K562 (cell line): ENCODE measurements around the gene PIGV. TPM values are rescaled to one million over a fixed set of nuclear protein-coding genes. Genes with fewer than 3 reads are reported as not detected.
A peak's percentile ranks its signal among the peaks of the same experiment; 100 is the strongest.

Source experiments
- ATAC-seq: fragments of 200-7000 bp; cut with Tn5 transposase; 3 replicates; pipeline ENCODE4 v1.9.1; 2020; ENCODE audit warnings: moderate library complexity
- BruUV-seq: library from RNA; stranded (reverse); fragments of 400-500 nt; replicated peaks from 2 replicates; lab custom pipeline; 2021; lab: Mats Ljungman, UMichigan
- CTCF ChIA-PET: fragments of 300-600 bp; formaldehyde crosslinking; extraction: SDS; loops from one replicate; lab custom pipeline; 2021; ENCODE audit warnings: low intra/inter-chr PET ratio; lab: Yijun Ruan, JAX
- POLR2A ChIA-PET: fragments of 300-600, 350-650 bp; sonication (Branson Sonifier 250); formaldehyde crosslinking; extraction: SDS; loops from one replicate; lab custom pipeline; 2021; ENCODE audit warnings: antibody characterized with exemption, inconsistent platforms; lab: Yijun Ruan, JAX
- DNase-seq, 4 experiments: peaks; one replicate each; pipeline versions ENCODE4 v3.0.0 to v3.0.0-alpha.2; 2011 to 2018; ENCODE audit warnings: low spot score in 3 of 4, mixed read lengths in 3 of 4; ENCODE audit errors: extremely low read depth in 1 of 4
- FAIRE-seq: peaks from 2 replicates; lab custom pipeline; 2011; peaks lifted over from hg19 to GRCh38; lab: Jason Lieb, UNC
- H2AFZ ChIP-seq: 2 replicates; pipeline ENCODE4 v1.6.0; 2011; ENCODE audit warnings: low read depth, low read length, control low read depth, inconsistent platforms
- H3K27ac ChIP-seq: fragments of 200-600 bp; 3 replicates; pipeline ENCODE4 v1.8.0; 2011; ENCODE audit warnings: low read depth, mild to moderate bottlenecking, control low read depth, inconsistent platforms, low read length, moderate library complexity, mixed read lengths; ENCODE audit errors: extremely low read depth
- H3K27me3 ChIP-seq, 2 experiments: fragments of 300-600 bp in 1 of 2; 2 replicates in 1 of 2; 3 replicates in 1 of 2; pipeline versions ENCODE4 v1.6.0 to v1.8.0; 2011; ENCODE audit warnings: inconsistent platforms in 2 of 2, low read length in 2 of 2, mild to moderate bottlenecking in 1 of 2, mixed read lengths in 1 of 2, moderate library complexity in 1 of 2; ENCODE audit not compliant: control insufficient read depth in 2 of 2, insufficient read depth in 2 of 2
- H3K36me3 ChIP-seq: fragments of 300-600 bp; 3 replicates; pipeline ENCODE4 v1.8.0; 2011; ENCODE audit warnings: mild to moderate bottlenecking, low read length, inconsistent platforms; ENCODE audit not compliant: control insufficient read depth, insufficient read depth
- H3K4me1 ChIP-seq, 2 experiments: fragments of 200-600 bp in 1 of 2; replicated peaks in 1 of 2; 2 replicates in 1 of 2; 3 replicates in 1 of 2; pipeline versions ENCODE4 v1.5.1 to v1.8.0; 2011; ENCODE audit warnings: inconsistent platforms in 2 of 2, low read length in 2 of 2, mild to moderate bottlenecking in 1 of 2, mixed read lengths in 1 of 2, moderate library complexity in 1 of 2; ENCODE audit not compliant: control insufficient read depth in 2 of 2, insufficient read depth in 2 of 2
- H3K4me2 ChIP-seq: 2 replicates; pipeline ENCODE4 v1.6.1; 2011; ENCODE audit warnings: low read length, control low read depth, inconsistent platforms, mixed read lengths; ENCODE audit not compliant: insufficient read depth
- H3K4me3 ChIP-seq: fragments of 200-600 bp; sonication (generic), shearing (Covaris generic); 2 replicates; pipeline ENCODE4 v1.5.1; 2016; ENCODE audit warnings: control low read depth, inconsistent platforms
- H3K79me2 ChIP-seq: fragments of 200-600 bp; 3 replicates; pipeline ENCODE4 v1.8.0; 2011; ENCODE audit warnings: low read length, inconsistent platforms; ENCODE audit not compliant: control insufficient read depth, insufficient read depth
- H3K9ac ChIP-seq, 2 experiments: 2 replicates each; pipeline versions ENCODE4 v1.6.0 to v1.6.1; 2011; ENCODE audit warnings: low read depth in 2 of 2, low read length in 2 of 2, control low read depth in 1 of 2, inconsistent platforms in 1 of 2, mild to moderate bottlenecking in 1 of 2, mixed read lengths in 1 of 2; ENCODE audit not compliant: insufficient read depth in 1 of 2
- H3K9me1 ChIP-seq: one replicate; pipeline ENCODE4 v1.6.0; 2011; ENCODE audit warnings: inconsistent platforms, mild to moderate bottlenecking, low read length, moderate library complexity; ENCODE audit not compliant: control insufficient read depth, insufficient read depth
- H3K9me3 ChIP-seq: replicated peaks from 2 replicates; pipeline ENCODE4 v1.5.1; 2011; ENCODE audit warnings: low read depth, low read length, inconsistent platforms; ENCODE audit not compliant: control insufficient read depth, insufficient read depth
- H4K20me1 ChIP-seq: replicated peaks from 2 replicates; pipeline ENCODE4 v1.6.1; 2011; ENCODE audit warnings: low read length, inconsistent platforms, mixed read lengths; ENCODE audit not compliant: control insufficient read depth, insufficient read depth
- BCLAF1 ChIP-seq, 2 experiments: fragments of 450-650 bp in 1 of 2; IDR thresholded peaks; 2 replicates each; pipeline ENCODE4 v1.6.1; 2011 to 2017; ENCODE audit warnings: low read depth in 2 of 2, antibody characterized with exemption in 1 of 2, borderline replicate concordance in 1 of 2, low read length in 1 of 2, mild to moderate bottlenecking in 1 of 2, mixed read lengths in 1 of 2; ENCODE audit not compliant: control insufficient read depth in 1 of 2
- CBFA2T2 ChIP-seq: fragments of 450-650 bp; conservative IDR thresholded peaks from 2 replicates; pipeline ENCODE4 v1.6.1; 2017; ENCODE audit warnings: mild to moderate bottlenecking
- FOXK2 ChIP-seq, 2 experiments: fragments of 450-650 bp; IDR thresholded peaks in 1 of 2; conservative IDR thresholded peaks in 1 of 2; 2 replicates each; pipeline ENCODE4 v1.6.1; 2016; ENCODE audit warnings: low read depth in 2 of 2, mild to moderate bottlenecking in 1 of 2
- GABPA ChIP-seq: fragments of 200-800 bp; sonication (Bioruptor generic); conservative IDR thresholded peaks from 2 replicates; pipeline ENCODE4 v1.6.1; 2016; ENCODE audit warnings: low read depth, missing genetic modification characterization, missing compliant biosample characterization
- KAT8 ChIP-seq: fragments of 450-650 bp; IDR thresholded peaks from 2 replicates; pipeline ENCODE4 v1.6.1; 2016; ENCODE audit warnings: low read depth, mild to moderate bottlenecking
- NR1H2 ChIP-seq: sonication (generic); formaldehyde crosslinking; IDR thresholded peaks from 2 replicates; pipeline ENCODE4 v1.4.0; 2020; ENCODE audit warnings: mild to moderate bottlenecking, missing genetic modification reagents
- PML ChIP-seq: IDR thresholded peaks from 2 replicates; pipeline ENCODE4 v1.6.1; 2012; ENCODE audit warnings: low read length, inconsistent platforms
- SIN3A ChIP-seq, 2 experiments: fragments of 150-350 bp in 1 of 2; IDR thresholded peaks; 2 replicates each; pipeline ENCODE4 v1.6.1; 2011 to 2016; ENCODE audit warnings: borderline replicate concordance in 2 of 2, low read depth in 2 of 2, low read length in 2 of 2, mild to moderate bottlenecking in 2 of 2, moderate library complexity in 2 of 2; ENCODE audit not compliant: control insufficient read depth in 1 of 2
- TBP ChIP-seq: optimal IDR thresholded peaks from 2 replicates; pipeline ENCODE3; 2011; ENCODE audit warnings: low read depth, low read length, improper control_type of control experiment
- ZNF217 ChIP-seq: sonication (generic); formaldehyde crosslinking; IDR thresholded peaks from 2 replicates; pipeline ENCODE4 v1.8.0; 2022; ENCODE audit warnings: mild to moderate bottlenecking, missing genetic modification reagents
- ZNF3 ChIP-seq: fragments of 250-450 bp; sonication (Bioruptor Pico); IDR thresholded peaks from 2 replicates; pipeline ENCODE4 v1.5.0; 2021; ENCODE audit warnings: mild to moderate bottlenecking, moderate library complexity
- ZNF316 ChIP-seq: fragments of 450-650 bp; IDR thresholded peaks from 2 replicates; pipeline ENCODE4 v1.6.1; 2016
- ZNF707 ChIP-seq: fragments of 250-450 bp; sonication (Bioruptor Pico); conservative IDR thresholded peaks from 2 replicates; pipeline ENCODE4 v1.8.0; 2022; ENCODE audit warnings: inconsistent platforms, mild to moderate bottlenecking, moderate library complexity
- ZNF717 ChIP-seq: fragments of 250-450 bp; sonication (Bioruptor Pico); IDR thresholded peaks from 2 replicates; pipeline ENCODE4 v1.5.0; 2021
- WGBS: fragments of 100-300 bp; shearing (Covaris generic); methylation state at CpG from one replicate; pipeline ENCODE4 v1.1.6; 2016; ENCODE audit warnings: low coverage, mixed read lengths; ENCODE audit not compliant: insufficient coverage; ENCODE audit errors: missing lambda C conversion rate; 5-methylcytosine and 5-hydroxymethylcytosine counted together
- in situ Hi-C: fragments of 300-500 bp; cut with MboI; formaldehyde crosslinking; loops from 4 replicates; pipeline ENCODE4 v1.15.0; 2018; ENCODE audit warnings: inconsistent platforms, mixed read lengths
- intact Hi-C: fragments of 100-400 bp; cut with micrococcal nuclease; formaldehyde crosslinking; loops from 2 replicates; pipeline ENCODE4 v1.14.2; 2022
- polyA plus RNA-seq, 8 experiments: library from polyadenylated mRNA; depleted of rRNA in 4 of 8; stranded (reverse) in 5 of 8; unstranded in 3 of 8; fragments of >200 nt; fragmentation: Nextera tagmentation in 2 of 8; fragmentation: Illumina TruSeq in 1 of 8; extraction: Ambion mirVana in 2 of 8; extraction: Trizol in 1 of 8; gene quantifications; 2 replicates each; pipeline versions ENCODE4 v1.2.1 to v1.2.3, GENCODE V29; 2011 to 2014; ENCODE audit warnings: inconsistent platforms in 1 of 8, missing spikeins in 1 of 8
- total RNA-seq, 7 experiments: library from RNA; depleted of rRNA in 6 of 7; stranded (reverse); fragments of >200 nt in 6 of 7; fragmentation: Illumina TruSeq in 2 of 7; extraction: Trizol in 2 of 7; gene quantifications; 2 replicates each; pipeline versions ENCODE4 v1.2.1 to v1.2.3, GENCODE V29; 2011 to 2021; ENCODE audit warnings: low replicate concordance in 1 of 7

Gene PIGV
- total and polyA plus RNA-seq, 9 of the 15 experiments (the other 6 are each of a cell fraction or from before 2014, with no cell fraction given) = 8.4 to 21.8 (median 11.7) TPM

GRCh38 chr1:26811708-26812107 is 24.0 kb downstream of the PIGV start (continued):
- TF ChIP-seq SIN3A (IDR thresholded peaks at IDR 0.05; ENCODE audit: borderline replicate concordance in 2 of 2, control insufficient read depth in 1 of 2, low read depth in 2 of 2, low read length in 2 of 2) (no peak), ZNF316 (0 out of 2 replicates have a peak, but pooled peaks have one; percentile 18)

GRCh38 chr1:26814377-26814776 is 26.6 kb downstream of the PIGV start:
- Histone ChIP-seq H3K27ac (no peak overlapping the region), H3K9me1 (no peaks in the 10 kb centered on the region), H3K9ac (no peak overlapping the region), H3K4me3 (no peak overlapping the region), H3K4me2 (no peak overlapping the region), H4K20me1 (no peaks in the 10 kb centered on the region), H3K4me1 (no peaks in the 10 kb centered on the region; a peak in 2 of 5 replicates), H2AFZ (no peak overlapping the region), H3K9me3 (no peaks in the 10 kb centered on the region), H3K27me3 (no peaks in the 10 kb centered on the region), H3K79me2 (no peaks in the 10 kb centered on the region), H3K36me3 (no peaks in the 10 kb centered on the region)
- POLR2A ChIA-PET = interaction anchor here (1.6 kb wide), 1 partner anchor 51 kb away, joined by 3 read pairs; no protein-coding TSS in a partner anchor
- FAIRE-seq (no peak), DNase-seq (no peak), ATAC-seq (no peak)
- WGBS = 30% methylated on average over 1 of the region's 2 CpGs
- in situ Hi-C loops = no loop called here
- BruUV-seq = no TSS peak
- CTCF ChIA-PET = no interaction called here
- intact Hi-C loops = loop anchor here (5.0 kb wide), 1 partner anchor 63 kb away; no protein-coding TSS in a partner anchor
- TF ChIP-seq KAT8 (no peak), ZNF717 (no peak), TBP (no peak), ZNF3 (CRISPR knock-in tag) (no peak), GABPA (tag) (no peak), ZNF707 (CRISPR knock-in tag) (no peak), PML (no peak), NR1H2 (CRISPR knock-in tag) (no peak), ZNF217 (CRISPR knock-in tag) (no peak), FOXK2 (conservative IDR thresholded peaks at IDR 0.05 in 1 of 2, IDR thresholded peaks at IDR 0.05 in 1 of 2; ENCODE audit: low read depth in 2 of 2) (no peak), BCLAF1 (IDR thresholded peaks at IDR 0.05; ENCODE audit: borderline replicate concordance in 1 of 2, control insufficient read depth in 1 of 2, low read depth in 2 of 2, low read length in 1 of 2) (no peak), CBFA2T2 (no peak)
